Transverse colon (tissue), 4 donors: Measurements from ENCODE around the gene CPTP.

Experiments
- POLR2AphosphoS5 ChIP-seq, 3 donors: sonication (generic); formaldehyde crosslinking; IDR thresholded peaks; one replicate each; pipeline ENCODE4 v1.6.1; 2016; ENCODE audit warnings: antibody characterized with exemption in 3 of 3
- TF ChIP-seq, protein P1 (sequence below), 5 experiments: fragments of 200-600 bp in 3 of 5; fragments of 450-650 bp in 2 of 5; sonication (generic) in 3 of 5; IDR thresholded peaks; 1 replicate in 2 of 5; 2 replicates in 3 of 5; pipeline ENCODE4 v1.5.1; 2016 to 2017; ENCODE audit warnings: antibody characterized with exemption in 5 of 5, inconsistent platforms in 3 of 5, mild to moderate bottlenecking in 2 of 5, moderate library complexity in 1 of 5

DNA sequence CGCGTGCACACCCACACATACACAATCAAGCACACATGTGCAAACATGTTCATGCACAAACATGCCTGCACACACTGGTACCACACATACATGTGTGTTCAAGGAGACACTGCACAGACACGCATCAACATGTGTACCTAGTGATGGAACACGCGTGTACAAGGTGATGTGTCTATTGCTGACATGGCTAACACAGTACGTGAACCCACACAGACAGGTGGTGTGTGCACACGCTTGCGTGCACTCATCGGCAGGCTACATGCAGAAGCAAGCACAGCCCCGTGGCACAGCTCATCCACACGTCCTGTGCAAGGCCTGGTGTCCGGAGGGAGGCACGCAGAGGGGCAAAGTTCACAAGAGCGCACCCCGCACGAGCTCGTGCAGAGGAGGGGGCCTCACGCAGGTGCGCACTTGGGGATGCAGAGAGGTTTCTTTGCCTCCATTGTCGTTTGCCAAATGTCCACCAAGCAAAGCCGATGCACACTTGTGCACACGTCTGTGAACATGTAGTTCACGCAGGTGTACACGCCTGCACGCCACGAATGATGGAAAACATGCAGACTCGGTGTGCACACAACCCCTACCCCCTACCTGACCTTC is 17.8 kb upstream of the CPTP start:
- TF ChIP-seq POLR2AphosphoS5 (IDR thresholded peaks at IDR 0.05) = no peak
- TF ChIP-seq, protein P1, sequence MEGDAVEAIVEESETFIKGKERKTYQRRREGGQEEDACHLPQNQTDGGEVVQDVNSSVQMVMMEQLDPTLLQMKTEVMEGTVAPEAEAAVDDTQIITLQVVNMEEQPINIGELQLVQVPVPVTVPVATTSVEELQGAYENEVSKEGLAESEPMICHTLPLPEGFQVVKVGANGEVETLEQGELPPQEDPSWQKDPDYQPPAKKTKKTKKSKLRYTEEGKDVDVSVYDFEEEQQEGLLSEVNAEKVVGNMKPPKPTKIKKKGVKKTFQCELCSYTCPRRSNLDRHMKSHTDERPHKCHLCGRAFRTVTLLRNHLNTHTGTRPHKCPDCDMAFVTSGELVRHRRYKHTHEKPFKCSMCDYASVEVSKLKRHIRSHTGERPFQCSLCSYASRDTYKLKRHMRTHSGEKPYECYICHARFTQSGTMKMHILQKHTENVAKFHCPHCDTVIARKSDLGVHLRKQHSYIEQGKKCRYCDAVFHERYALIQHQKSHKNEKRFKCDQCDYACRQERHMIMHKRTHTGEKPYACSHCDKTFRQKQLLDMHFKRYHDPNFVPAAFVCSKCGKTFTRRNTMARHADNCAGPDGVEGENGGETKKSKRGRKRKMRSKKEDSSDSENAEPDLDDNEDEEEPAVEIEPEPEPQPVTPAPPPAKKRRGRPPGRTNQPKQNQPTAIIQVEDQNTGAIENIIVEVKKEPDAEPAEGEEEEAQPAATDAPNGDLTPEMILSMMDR (IDR thresholded peaks at IDR 0.05) = no peak
